Prostate gland (tissue), 2 donors: ENCODE measurements around the gene FAM209A. TPM values are rescaled to one million over a fixed set of nuclear protein-coding genes. Genes with fewer than 3 reads are reported as not detected.

Source experiments
- DNase-seq: peaks from one replicate; pipeline ENCODE4 v3.0.0-alpha.2; 2019; ENCODE audit warnings: low spot score
- H3K27ac ChIP-seq, 2 donors: fragments of 200-600 bp; sonication (generic); 2 replicates each; pipeline ENCODE4 v1.5.1; 2017 to 2019
- H3K27me3 ChIP-seq: fragments of 200-600 bp; sonication (generic); replicated peaks from 2 replicates; pipeline ENCODE4 v1.5.1; 2019; ENCODE audit not compliant: insufficient read depth
- H3K36me3 ChIP-seq, 2 donors: fragments of 200-600 bp; sonication (generic); 1 replicate in 1 of 2; 2 replicates in 1 of 2; pipeline versions ENCODE4 v1.5.1 to v1.8.1; 2017 to 2019
- H3K4me1 ChIP-seq: fragments of 200-600 bp; sonication (generic); replicated peaks from 2 replicates; pipeline ENCODE4 v1.5.1; 2019
- H3K4me3 ChIP-seq, 2 donors: fragments of 200-600 bp; sonication (generic); 2 replicates each; pipeline ENCODE4 v1.5.1; 2017 to 2019
- H3K9me3 ChIP-seq: fragments of 200-600 bp; sonication (generic); 2 replicates; pipeline ENCODE4 v1.5.1; 2017
- POLR2A ChIP-seq: fragments of 450-650 bp; IDR thresholded peaks from one replicate; pipeline ENCODE4 v1.6.1; 2016; ENCODE audit warnings: antibody characterized with exemption, mild to moderate bottlenecking
- POLR2AphosphoS5 ChIP-seq: sonication (generic); formaldehyde crosslinking; IDR thresholded peaks from one replicate; pipeline ENCODE4 v1.6.1; 2017; ENCODE audit warnings: antibody characterized with exemption
- WGBS: methylation state at CpG from one replicate; pipeline ENCODE4 v1.1.5; 2018; 5-methylcytosine and 5-hydroxymethylcytosine counted together
- intact Hi-C: fragments of 100-400 bp; cut with DNase I; formaldehyde crosslinking; loops from one replicate; pipeline ENCODE4 v1.14.2; 2022
- total RNA-seq, 2 donors: library from RNA; depleted of rRNA; stranded (reverse); fragments of >200 nt; gene quantifications; one replicate each; pipeline ENCODE4 v1.1.0, GENCODE V29; 2016
- TF ChIP-seq, protein P1 (sequence below), 4 experiments: fragments of 200-600 bp in 2 of 4; fragments of 450-650 bp in 2 of 4; sonication (generic) in 2 of 4; IDR thresholded peaks; 1 replicate in 3 of 4; 2 replicates in 1 of 4; pipeline ENCODE4 v1.5.1; 2016 to 2019; ENCODE audit warnings: antibody characterized with exemption in 4 of 4, mild to moderate bottlenecking in 2 of 4, moderate library complexity in 2 of 4

The FAM209A gene
- total RNA-seq, 2 donors from 2014 or later, result 1.6 TPM; not detected in 1

- WGBS, result 92% methylated on average over 4 of the region's 4 CpGs
- Histone ChIP-seq H3K27ac (no peak overlapping the region), H3K4me1 (no peaks in the 10 kb centered on the region), H3K9me3 (no peaks in the 10 kb centered on the region), H3K4me3 (no peak overlapping the region), H3K36me3 (no peaks in the 10 kb centered on the region), H3K27me3 (no peaks in the 10 kb centered on the region)
- no peak for DNase-seq
- intact Hi-C loops, result no loop called here
- TF ChIP-seq POLR2AphosphoS5 (no peak), POLR2A (no peak)
- TF ChIP-seq, protein P1, sequence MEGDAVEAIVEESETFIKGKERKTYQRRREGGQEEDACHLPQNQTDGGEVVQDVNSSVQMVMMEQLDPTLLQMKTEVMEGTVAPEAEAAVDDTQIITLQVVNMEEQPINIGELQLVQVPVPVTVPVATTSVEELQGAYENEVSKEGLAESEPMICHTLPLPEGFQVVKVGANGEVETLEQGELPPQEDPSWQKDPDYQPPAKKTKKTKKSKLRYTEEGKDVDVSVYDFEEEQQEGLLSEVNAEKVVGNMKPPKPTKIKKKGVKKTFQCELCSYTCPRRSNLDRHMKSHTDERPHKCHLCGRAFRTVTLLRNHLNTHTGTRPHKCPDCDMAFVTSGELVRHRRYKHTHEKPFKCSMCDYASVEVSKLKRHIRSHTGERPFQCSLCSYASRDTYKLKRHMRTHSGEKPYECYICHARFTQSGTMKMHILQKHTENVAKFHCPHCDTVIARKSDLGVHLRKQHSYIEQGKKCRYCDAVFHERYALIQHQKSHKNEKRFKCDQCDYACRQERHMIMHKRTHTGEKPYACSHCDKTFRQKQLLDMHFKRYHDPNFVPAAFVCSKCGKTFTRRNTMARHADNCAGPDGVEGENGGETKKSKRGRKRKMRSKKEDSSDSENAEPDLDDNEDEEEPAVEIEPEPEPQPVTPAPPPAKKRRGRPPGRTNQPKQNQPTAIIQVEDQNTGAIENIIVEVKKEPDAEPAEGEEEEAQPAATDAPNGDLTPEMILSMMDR (IDR thresholded peaks at IDR 0.05), result no peak
Observed at GRCh38 chr20:56565511-56565910, 41.0 kb downstream of the FAM209A start.

DNA sequence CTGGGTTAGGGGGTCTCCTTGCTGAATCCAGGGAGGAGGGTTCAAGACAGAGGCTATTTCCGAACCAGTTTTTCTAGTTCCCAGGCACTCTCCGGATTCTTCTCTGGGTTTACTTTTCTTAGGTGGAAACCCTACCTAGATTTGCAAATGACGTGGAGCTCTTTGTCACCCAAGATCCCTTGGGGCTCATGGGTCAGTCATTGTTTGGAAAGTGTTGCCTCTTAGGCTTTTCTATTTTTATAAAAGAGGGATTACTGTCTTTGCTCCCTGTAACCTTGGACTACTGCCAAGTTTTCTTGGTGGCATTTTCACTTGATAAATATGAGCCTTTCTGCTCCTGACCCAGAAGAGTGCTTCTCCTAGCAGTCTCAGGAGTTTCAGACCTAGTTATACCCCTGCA, 42.1 kb downstream of the FAM209A start:
- H3K9me3 ChIP-seq, result no peaks in the 10 kb centered on the region
- no peaks in the 10 kb centered on the region for H3K4me1 ChIP-seq
- TF ChIP-seq POLR2A, result no peak
- no peak for TF ChIP-seq POLR2AphosphoS5
- TF ChIP-seq, protein P1 (IDR thresholded peaks at IDR 0.05), result no peak
- 43% methylated on average over 3 of the region's 3 CpGs for WGBS
- intact Hi-C loops, result no loop called here
- no peaks in the 10 kb centered on the region for H3K36me3 ChIP-seq
- no peak overlapping the region for H3K4me3 ChIP-seq
- H3K27ac ChIP-seq, result no peak overlapping the region
- H3K27me3 ChIP-seq, result no peaks in the 10 kb centered on the region
- no peak for DNase-seq

- no peaks in the 10 kb centered on the region for H3K27me3 ChIP-seq
- intact Hi-C loops, result no loop called here
Observed at GRCh38 chr20:56570832-56571231, 46.3 kb downstream of the FAM209A start.

DNA sequence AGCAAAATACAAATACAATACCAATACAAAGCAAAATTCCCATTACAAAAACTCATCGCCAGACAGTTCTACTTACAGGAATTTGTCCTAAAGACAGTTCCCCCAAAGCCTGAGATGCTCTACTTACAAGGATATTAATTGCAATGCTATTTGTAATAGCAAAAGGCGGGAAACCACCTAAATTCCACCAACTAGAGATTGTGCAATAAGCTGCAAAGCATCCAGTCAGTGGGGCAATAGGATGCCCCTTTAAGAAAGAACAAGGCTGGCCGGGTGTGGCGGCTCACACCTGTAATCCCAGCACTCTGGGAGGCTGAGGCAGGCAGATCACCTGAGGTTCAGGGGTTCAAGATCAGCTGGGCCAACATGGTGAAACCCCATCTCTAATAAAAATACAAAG, 47.6 kb downstream of the FAM209A start:
- Histone ChIP-seq H3K36me3 (no peaks in the 10 kb centered on the region), H3K4me1 (no peaks in the 10 kb centered on the region), H3K27me3 (no peaks in the 10 kb centered on the region), H3K9me3 (no peaks in the 10 kb centered on the region), H3K4me3 (no peak overlapping the region), H3K27ac (no peak overlapping the region)
- no peak for TF ChIP-seq POLR2A
- WGBS, result 90% methylated on average over 4 of the region's 4 CpGs
- no peak for DNase-seq
- intact Hi-C loops, result no loop called here

More at GRCh38 chr20:56570832-56571231, 46.3 kb downstream of the FAM209A start:
- TF ChIP-seq POLR2AphosphoS5, result no peak
- no peak for TF ChIP-seq POLR2A
- TF ChIP-seq, protein P1 (IDR thresholded peaks at IDR 0.05), result no peak
- no peaks in the 10 kb centered on the region for H3K36me3 ChIP-seq
- no peaks in the 10 kb centered on the region for H3K4me1 ChIP-seq
- H3K27ac ChIP-seq, result no peak overlapping the region
- no peak overlapping the region for H3K4me3 ChIP-seq
- WGBS, result 75% methylated on average over 2 of the region's 2 CpGs
- no peak for DNase-seq
- no peaks in the 10 kb centered on the region for H3K9me3 ChIP-seq

DNA sequence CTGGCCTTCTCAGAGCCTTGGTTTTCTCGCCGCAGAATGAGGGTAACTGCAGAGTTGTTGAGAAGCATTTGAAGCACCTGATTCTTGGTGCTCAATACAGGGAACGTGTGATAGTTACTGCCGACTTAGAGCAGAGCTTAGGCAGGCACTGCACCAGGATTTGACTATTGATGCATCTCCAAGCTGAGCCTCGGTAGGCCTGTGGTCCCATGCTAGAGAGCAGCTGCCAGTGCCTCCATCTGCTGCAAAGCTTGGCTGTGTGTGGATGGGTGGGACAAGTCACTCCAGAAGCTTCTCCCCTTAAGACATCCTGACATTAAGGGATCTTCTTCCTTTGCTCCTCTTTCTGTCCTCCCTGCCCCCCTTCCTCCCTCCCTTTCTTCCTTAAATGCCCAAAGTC, 49.4 kb downstream of the FAM209A start:
- no peaks in the 10 kb centered on the region for H3K36me3 ChIP-seq
- no peaks in the 10 kb centered on the region for H3K9me3 ChIP-seq
- H3K4me3 ChIP-seq, result no peak overlapping the region
- no peak for DNase-seq
- no peaks in the 10 kb centered on the region for H3K4me1 ChIP-seq
- TF ChIP-seq POLR2A (no peak), POLR2AphosphoS5 (no peak)
- TF ChIP-seq, protein P1 (IDR thresholded peaks at IDR 0.05), result no peak
- no peak overlapping the region for H3K27ac ChIP-seq
- intact Hi-C loops, result no loop called here
- H3K27me3 ChIP-seq, result no peaks in the 10 kb centered on the region
- 74% methylated on average over 5 of the region's 5 CpGs for WGBS
